ENCODE measurements around the gene ITSN2.

The ITSN2 gene

DNA sequence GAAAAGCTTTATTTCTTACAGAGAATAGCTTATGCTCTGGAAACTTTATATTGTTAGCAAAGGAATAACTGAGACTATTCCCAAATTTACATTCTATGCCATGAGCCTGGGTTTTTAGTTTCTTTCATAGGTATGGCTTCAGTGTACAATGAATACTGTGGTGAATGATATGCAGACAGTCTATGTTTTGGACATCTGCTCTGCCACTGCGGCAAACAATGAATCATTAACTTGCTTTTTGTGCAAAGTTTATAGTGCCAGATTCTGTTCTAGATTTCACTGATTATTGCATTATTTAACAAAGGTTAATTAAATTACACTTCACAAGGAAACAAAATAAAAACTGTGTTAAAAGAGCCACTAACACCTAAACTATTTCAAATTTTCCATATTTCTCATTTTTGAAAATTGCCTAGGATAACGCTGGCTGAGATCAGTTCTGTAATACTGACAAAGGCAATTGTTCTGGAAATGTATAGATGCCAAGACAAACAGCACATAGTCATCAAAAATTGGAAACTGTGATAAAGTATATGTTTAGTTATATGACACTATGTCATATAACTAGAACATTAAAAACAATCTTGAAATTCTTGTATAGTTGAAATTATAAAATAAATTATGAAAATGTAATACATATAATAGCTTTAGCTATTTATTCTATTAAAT, 74.7 kb downstream of the ITSN2 start:
- no peak overlapping the region for H3K4me3 ChIP-seq (ENCODE audit: low read length)
- no peak for TF ChIP-seq ZNF274 (IDR thresholded peaks at IDR 0.05; ENCODE audit: low read depth, low read length)

DNA sequence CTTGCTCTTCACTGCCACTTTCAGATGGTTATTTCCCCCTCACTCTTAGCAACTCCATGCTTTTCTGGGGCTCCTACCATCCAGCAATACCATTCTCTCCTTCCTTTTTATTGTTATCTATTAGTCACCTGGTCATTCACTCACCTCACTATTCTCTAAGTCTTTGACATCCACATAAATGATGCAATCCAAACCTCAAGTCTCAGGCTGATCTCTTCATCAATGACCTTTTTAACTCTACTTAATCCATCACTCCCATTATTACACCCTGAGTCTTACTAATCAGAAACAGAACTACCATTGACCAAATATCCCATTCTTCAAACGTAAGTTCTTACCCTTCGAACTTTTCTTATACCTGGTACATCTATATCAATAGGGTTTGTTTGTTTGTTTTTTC, 79.7 kb downstream of the ITSN2 start:
- no peak for TF ChIP-seq ZNF274 (IDR thresholded peaks at IDR 0.05; ENCODE audit: low read depth, low read length)

DNA sequence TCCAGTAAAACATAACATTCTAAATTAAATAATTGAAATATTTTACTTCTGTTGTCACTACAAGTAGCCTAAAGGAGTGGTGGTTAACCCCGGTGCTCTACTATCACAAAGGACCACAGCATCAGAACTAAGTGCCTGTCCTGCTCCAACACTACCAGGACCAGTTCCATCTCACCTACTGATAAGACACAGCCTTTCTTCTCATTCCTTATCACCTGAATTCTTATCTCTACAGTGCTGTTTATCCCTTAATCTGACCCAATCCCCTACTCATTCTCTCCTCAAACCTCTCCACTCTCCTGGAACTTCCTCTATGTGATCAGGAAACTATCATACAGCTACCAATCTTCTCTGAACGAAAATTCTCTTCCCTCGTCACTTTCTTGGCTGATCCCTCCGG, 80.2 kb downstream of the ITSN2 start:
- no peak for TF ChIP-seq ZNF274 (IDR thresholded peaks at IDR 0.05; ENCODE audit: low read depth, low read length)
- no peak overlapping the region for H3K4me3 ChIP-seq (ENCODE audit: low read length)

More for the DNA sequence above, 79.7 kb downstream of the ITSN2 start:
- H3K4me3 ChIP-seq (ENCODE audit: low read length): no peak overlapping the region

DNA sequence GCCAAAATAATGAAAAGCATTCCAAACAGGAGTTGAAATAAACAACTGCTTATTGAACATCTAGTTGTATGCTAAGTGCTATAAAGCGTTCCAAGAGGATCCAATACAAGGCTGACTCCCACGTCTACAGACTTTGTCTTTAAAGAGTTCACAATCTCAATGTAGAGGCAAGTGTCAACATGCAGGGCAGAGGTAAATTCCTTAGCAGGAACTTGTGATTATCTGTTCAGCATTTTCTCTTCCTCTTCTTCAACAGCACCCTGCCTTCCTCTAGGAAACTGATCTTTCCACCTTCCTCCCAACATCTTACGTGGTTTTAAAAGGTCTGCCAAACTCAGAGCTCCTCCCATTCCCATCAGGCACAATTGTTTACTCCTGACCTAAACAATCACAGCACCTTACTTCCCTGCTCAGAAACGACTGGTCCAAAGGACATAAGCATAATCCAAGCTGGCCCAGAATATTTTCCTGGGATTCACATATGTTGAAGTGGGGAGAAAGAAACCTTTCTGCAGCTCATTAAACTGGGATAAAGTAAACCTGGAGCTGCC, 83.9 kb downstream of the ITSN2 start:
- no peak overlapping the region for H3K4me3 ChIP-seq (ENCODE audit: low read length)
- no peak for TF ChIP-seq ZNF274 (IDR thresholded peaks at IDR 0.05; ENCODE audit: low read depth, low read length)

DNA sequence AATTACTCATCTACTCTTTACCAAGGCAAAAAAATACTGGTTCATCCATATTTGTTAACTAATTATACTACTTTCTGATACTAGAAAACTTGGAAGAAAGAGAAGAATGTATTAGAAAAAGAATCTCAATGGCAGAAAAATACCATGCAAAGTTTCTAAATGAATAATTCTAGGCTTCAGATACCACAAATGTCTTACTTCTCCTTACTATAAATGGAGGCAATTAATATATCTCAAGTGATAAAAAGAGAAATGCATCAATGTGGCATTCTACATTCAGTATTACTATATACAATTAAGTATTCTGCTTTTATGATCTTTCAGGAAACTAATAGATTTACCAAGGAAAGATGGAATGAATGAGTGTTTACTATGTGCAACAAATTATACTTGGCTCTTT, 85.5 kb downstream of the ITSN2 start:
- H3K4me3 ChIP-seq (ENCODE audit: low read length): no peak overlapping the region
- no peak for TF ChIP-seq ZNF274 (IDR thresholded peaks at IDR 0.05; ENCODE audit: low read depth, low read length)

DNA sequence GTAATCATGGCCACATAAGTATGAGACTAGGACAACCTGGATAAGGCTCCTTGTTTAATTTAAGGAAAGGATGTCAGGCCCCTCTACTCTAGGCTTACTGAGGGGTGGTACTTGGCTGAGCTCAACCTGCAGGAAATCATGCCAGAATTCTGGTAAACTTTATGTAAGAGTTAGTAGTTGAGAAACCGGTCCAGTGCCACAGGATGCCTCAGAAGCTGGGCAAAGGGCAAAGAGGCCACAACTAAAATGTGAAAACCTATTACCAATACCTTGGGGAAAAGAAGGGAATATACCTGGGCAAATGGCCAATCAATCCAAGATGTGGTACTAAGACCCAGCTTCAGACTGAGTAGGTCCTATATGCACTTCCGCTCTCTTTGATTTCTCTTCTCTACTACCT, 86.7 kb downstream of the ITSN2 start:
- TF ChIP-seq ZNF274 (IDR thresholded peaks at IDR 0.05; ENCODE audit: low read depth, low read length): no peak
- H3K4me3 ChIP-seq (ENCODE audit: low read length): no peak overlapping the region

DNA sequence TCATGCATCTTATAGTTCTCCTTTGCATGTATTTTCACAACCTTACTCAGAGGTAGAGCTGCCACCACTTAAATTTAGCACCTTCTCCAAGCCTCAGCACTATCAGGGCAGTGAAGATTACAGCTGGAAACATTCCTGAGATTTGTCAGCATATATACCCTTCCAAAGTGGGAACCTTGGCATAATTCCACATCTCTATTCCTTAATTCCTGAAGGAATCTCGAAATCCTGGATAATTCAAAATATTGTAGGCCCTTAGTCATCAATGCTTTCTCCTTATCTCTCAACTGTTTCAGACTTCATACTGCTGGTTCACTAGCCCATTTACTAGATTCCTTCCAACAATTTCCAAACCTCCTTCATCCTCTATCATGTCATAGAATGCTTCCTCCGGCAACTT, 87.4 kb downstream of the ITSN2 start:
- no peak overlapping the region for H3K4me3 ChIP-seq (ENCODE audit: low read length)
- no peak for TF ChIP-seq ZNF274 (IDR thresholded peaks at IDR 0.05; ENCODE audit: low read depth, low read length)

DNA sequence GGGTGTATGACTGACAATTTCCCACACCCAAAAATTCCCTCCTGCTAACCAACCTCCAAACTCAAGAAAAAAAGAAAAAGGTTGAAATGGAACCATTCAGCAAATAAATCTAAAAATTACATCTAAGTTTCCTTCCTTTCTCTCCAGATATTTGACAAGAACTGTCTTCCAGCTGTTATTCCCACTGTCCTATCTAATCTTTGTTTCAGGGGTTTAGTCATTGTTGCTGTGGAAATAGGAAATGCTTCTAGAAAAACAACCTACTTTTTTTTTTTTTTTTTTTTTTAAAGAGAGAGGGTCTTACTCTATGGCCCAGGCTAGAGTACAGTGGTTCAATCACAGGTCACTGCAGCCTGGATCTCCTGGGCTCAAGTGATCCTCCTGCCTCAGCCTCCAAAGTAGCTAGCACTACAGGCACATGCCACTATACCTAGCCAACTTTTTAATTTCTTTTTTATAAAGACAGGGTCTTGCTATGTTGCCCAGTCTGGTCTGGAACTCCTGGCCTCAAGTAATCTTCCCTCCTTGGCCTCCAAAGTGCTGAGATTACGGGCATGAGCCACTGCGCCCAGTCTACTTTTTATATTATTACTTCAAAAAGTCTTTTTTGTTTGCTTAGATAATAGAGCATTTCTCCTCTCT, 88.1 kb downstream of the ITSN2 start:
- no peak for TF ChIP-seq ZNF274 (IDR thresholded peaks at IDR 0.05; ENCODE audit: low read depth, low read length)
- no peak overlapping the region for H3K4me3 ChIP-seq (ENCODE audit: low read length)

DNA sequence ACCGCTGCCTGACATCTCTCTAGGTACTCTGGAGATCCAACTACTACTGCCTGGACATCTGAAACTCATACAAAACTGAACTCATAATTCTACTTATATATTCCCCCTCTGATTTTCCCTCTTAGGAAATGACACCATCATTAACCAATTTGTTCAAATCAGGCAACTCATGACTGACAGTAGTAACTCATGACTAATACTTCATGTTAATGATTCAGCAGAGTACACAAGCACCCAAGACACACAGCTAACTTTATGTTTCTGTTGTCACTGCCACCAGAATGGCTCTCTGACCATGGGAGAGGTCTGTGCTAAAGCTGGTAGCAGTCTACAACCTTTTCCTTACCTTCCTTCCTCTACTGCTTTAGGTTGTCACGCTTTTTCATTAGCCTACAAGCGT, 91.1 kb downstream of the ITSN2 start:
- no peak for TF ChIP-seq ZNF274 (IDR thresholded peaks at IDR 0.05; ENCODE audit: low read depth, low read length)
- H3K4me3 ChIP-seq (ENCODE audit: low read length): no peak overlapping the region

DNA sequence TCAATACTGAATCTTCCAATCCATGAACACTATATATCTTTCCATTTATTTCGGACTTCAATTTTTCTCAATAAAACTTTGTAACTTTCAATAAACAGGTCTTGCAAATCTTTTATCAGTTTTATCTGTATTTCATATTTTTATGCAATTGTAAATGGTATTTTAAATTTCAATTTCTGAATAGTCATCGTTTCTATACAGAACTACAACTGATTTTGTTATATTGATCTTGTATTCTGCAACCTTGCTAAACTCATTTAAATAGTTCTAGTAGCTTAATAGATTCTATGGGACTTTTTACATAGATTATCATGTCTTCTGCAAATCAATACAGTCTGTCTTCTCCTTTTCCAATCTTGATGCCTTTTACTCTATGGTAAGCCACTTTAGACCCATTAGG, 95.1 kb downstream of the ITSN2 start:
- TF ChIP-seq ZNF274 (IDR thresholded peaks at IDR 0.05; ENCODE audit: low read depth, low read length): no peak
- H3K4me3 ChIP-seq (ENCODE audit: low read length): no peak overlapping the region

DNA sequence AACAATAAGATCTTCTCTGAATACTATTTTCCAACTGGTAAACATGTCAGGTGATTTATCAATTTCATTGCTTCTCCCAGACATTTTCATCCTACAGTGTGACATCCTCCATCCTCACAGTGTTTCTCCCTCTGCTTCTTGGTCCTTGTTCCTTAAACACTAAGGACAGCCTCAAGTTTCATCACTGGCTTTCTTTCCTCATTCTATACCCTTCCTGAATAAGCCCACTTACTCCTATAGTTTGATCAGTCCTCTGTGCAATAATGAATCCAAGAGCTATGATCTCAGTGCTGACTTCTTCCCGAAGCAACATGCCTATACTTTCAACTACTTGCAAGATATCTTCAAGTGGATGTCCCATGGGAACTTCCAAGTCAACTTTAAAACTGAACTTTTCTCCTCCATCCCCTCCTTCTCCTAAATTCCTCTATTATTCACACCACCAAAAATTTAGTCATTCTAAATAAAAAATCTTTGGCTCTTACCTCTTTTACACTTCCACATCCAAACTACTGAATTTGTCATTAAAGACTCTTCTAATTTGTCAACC, 97.8 kb downstream of the ITSN2 start:
- no peak for TF ChIP-seq ZNF274 (IDR thresholded peaks at IDR 0.05; ENCODE audit: low read depth, low read length)
- no peak overlapping the region for H3K4me3 ChIP-seq (ENCODE audit: low read length)

DNA sequence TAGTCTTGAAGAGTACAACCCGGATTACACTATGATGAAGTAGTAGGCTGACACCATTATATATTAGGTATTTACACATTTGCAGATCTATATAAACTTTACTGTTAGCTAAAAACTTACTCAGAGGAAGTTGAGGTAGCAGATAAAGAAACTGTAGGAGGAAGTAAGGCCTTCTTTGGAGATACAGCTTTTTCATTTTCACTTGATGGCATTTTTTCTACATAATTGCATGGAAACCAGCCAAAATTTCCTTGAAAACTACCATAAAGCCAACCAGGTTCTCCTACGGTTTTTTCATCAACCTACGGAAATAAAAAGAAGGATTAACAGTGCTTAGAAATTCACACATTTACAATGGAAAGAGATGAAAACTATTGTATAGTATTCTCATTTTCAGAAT, 98.9 kb downstream of the ITSN2 start:
- H3K4me3 ChIP-seq (ENCODE audit: low read length): no peak overlapping the region
- no peak for TF ChIP-seq ZNF274 (IDR thresholded peaks at IDR 0.05; ENCODE audit: low read depth, low read length)

DNA sequence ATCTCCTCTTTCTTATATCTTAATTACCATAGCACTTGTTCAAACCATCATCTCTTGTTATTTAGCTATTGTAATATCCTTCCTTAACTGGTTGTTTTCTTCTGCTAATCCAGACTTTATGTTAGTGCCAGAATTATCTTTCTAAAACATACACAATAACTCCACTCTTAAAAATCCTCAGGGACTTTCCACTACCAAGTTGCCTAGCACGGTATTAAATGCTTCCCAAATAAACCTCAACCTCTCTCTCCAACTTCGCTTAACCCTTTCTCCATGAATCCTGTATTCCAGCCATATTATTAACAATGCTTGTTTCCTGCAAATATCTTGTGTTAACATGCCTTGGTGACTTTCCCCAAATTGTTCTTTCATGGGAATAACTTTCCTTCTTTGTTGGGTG, 101.0 kb downstream of the ITSN2 start:
- TF ChIP-seq ZNF274 (IDR thresholded peaks at IDR 0.05; ENCODE audit: low read depth, low read length): no peak
- H3K4me3 ChIP-seq (ENCODE audit: low read length): no peak overlapping the region

DNA sequence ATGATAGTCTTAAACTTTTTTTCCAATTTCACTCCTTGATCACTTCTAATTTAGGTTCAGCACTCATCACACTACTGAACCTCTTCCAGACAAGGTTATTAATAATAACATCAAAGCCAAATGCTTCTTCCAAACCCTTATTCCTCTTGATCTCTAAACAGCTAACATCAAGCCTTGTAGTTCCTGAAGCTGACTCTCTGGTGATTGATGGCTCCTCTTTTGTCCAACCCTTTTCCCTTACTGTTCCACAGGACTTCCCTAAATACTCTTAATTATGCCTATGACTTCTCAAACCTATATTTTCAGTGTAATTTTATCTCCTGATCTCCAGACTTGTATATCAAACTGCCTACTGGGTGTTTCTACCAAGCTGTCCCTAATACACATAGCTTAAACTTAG, 101.6 kb downstream of the ITSN2 start:
- no peak overlapping the region for H3K4me3 ChIP-seq (ENCODE audit: low read length)
- TF ChIP-seq ZNF274 (IDR thresholded peaks at IDR 0.05; ENCODE audit: low read depth, low read length): no peak

DNA sequence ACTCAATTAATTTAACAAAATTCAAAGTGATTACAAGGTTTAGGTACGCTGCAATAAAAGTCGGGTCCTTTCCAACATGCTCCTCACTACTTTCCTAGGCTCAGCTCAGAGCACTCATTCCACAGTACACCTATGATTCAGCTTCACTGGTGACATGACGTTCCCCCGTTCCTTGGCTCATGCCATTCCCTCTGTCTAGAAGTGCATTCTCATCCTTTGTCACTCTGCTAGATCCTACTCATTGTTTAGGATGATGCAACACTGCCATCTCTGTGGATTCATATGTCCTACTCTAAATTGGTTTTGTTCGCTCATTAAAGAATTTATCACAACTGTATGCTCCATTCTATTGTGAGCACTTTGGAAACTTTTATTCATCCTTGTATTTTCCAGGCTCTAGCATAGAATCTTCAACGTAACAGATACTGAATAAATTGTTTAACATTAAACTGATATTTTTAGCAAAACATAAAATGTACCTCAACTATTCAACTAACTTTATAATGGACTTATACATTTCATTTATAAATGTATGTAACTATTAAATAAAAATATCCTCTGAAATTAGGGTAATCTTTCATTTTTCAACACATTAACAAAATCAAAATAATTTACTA, 106.9 kb downstream of the ITSN2 start:
- TF ChIP-seq ZNF274 (IDR thresholded peaks at IDR 0.05; ENCODE audit: low read depth, low read length): no peak

More for the DNA sequence above, 106.9 kb downstream of the ITSN2 start:
- H3K4me3 ChIP-seq (ENCODE audit: low read length): no peak overlapping the region

All from GM08714 (cell line).